Measurements from ENCODE around the gene STK11IP. TPM values are rescaled to one million over a fixed set of nuclear protein-coding genes. Genes with fewer than 3 reads are reported as not detected.
A peak's percentile ranks its signal among the peaks of the same experiment; 100 is the strongest.

Gene STK11IP
- total and polyA plus RNA-seq, 2 of the 13 experiments (the other 11 are each of a cell fraction or from before 2014, with no cell fraction given), result 12.8 to 24.0 TPM

DNA sequence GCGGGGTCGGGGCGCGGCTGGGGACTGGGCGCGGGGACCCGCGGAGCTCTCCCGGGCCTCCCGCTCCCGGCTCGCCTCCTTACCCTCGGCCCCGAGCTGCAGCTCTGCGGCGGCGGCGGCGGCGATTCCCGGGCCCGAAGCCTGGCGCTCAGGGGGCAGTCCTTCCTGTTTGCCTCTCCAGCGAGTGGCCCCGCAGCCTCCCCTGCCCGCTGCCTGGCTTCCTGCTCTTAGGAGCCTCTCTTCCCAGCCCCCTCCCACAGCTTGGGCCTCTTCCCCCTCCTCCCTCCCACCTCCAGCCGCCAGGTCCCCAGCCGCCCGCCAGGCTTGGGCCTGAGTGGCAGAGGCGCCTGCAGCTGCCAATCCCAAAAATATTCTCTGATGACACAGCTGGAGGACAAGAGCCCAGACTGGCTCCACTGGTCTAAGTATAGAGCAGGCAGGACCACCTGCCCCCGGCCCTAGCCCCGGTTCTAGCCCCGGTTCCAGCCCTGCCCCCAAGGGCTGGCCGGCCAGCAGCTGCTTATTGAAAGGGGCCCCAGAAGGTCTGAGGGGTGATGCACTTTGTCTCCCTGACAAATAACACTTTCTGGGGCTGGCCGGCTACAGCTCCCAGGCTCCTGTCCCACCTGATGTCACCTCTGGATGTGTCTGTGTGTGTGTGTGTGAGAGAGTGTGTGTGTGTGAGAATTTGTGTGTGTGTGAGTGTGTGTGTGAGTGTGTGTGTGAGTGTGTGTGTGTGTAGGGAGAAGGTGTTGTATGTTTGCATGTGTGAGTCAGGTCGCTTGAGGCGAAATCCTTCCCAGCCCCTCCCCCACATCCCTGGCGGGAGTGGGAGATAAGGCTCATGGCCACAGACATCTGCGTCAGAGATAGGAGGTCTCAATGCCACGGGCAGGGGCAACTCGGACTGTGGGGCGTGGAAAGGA is 26.1 kb upstream of the STK11IP start, which contains the start of gene OBSL1 (continued):
- TF ChIP-seq, protein P1, sequence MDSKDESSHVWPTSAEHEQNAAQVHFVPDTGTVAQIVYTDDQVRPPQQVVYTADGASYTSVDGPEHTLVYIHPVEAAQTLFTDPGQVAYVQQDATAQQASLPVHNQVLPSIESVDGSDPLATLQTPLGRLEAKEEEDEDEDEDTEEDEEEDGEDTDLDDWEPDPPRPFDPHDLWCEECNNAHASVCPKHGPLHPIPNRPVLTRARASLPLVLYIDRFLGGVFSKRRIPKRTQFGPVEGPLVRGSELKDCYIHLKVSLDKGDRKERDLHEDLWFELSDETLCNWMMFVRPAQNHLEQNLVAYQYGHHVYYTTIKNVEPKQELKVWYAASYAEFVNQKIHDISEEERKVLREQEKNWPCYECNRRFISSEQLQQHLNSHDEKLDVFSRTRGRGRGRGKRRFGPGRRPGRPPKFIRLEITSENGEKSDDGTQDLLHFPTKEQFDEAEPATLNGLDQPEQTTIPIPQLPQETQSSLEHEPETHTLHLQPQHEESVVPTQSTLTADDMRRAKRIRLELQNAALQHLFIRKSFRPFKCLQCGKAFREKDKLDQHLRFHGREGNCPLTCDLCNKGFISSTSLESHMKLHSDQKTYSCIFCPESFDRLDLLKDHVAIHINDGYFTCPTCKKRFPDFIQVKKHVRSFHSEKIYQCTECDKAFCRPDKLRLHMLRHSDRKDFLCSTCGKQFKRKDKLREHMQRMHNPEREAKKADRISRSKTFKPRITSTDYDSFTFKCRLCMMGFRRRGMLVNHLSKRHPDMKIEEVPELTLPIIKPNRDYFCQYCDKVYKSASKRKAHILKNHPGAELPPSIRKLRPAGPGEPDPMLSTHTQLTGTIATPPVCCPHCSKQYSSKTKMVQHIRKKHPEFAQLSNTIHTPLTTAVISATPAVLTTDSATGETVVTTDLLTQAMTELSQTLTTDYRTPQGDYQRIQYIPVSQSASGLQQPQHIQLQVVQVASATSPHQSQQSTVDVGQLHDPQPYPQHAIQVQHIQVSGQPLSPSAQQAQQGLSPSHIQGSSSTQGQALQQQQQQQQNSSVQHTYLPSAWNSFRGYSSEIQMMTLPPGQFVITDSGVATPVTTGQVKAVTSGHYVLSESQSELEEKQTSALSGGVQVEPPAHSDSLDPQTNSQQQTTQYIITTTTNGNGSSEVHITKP (CRISPR knock-in tag; IDR thresholded peaks at IDR 0.05; ENCODE audit: low read depth), result no peak; the same call in 1 of the 2 replicates
- TF ChIP-seq, protein P2, sequence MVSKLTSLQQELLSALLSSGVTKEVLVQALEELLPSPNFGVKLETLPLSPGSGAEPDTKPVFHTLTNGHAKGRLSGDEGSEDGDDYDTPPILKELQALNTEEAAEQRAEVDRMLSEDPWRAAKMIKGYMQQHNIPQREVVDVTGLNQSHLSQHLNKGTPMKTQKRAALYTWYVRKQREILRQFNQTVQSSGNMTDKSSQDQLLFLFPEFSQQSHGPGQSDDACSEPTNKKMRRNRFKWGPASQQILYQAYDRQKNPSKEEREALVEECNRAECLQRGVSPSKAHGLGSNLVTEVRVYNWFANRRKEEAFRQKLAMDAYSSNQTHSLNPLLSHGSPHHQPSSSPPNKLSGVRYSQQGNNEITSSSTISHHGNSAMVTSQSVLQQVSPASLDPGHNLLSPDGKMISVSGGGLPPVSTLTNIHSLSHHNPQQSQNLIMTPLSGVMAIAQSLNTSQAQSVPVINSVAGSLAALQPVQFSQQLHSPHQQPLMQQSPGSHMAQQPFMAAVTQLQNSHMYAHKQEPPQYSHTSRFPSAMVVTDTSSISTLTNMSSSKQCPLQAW (CRISPR knock-in tag; IDR thresholded peaks at IDR 0.05), result peak; percentile 77; the same call in 1 of the 2 replicates
- TF ChIP-seq NR2F2 (IDR thresholded peaks at IDR 0.05; ENCODE audit: borderline replicate concordance, low read depth), result no peak; the same call in 1 of the 2 replicates
- TF ChIP-seq, protein P3, sequence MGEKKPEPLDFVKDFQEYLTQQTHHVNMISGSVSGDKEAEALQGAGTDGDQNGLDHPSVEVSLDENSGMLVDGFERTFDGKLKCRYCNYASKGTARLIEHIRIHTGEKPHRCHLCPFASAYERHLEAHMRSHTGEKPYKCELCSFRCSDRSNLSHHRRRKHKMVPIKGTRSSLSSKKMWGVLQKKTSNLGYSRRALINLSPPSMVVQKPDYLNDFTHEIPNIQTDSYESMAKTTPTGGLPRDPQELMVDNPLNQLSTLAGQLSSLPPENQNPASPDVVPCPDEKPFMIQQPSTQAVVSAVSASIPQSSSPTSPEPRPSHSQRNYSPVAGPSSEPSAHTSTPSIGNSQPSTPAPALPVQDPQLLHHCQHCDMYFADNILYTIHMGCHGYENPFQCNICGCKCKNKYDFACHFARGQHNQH (CRISPR knock-in tag; IDR thresholded peaks at IDR 0.05), result peak; percentile 52; the same call in 1 of the 2 replicates
- TF ChIP-seq MAZ (IDR thresholded peaks at IDR 0.05; ENCODE audit: borderline replicate concordance, low read depth, low read length), result peak; percentile 85; the same call in 1 of the 2 replicates
- peak; percentile 78 for TF ChIP-seq MAZ (CRISPR knock-in tag; IDR thresholded peaks at IDR 0.05; ENCODE audit: low read depth)
- TF ChIP-seq, protein P4, sequence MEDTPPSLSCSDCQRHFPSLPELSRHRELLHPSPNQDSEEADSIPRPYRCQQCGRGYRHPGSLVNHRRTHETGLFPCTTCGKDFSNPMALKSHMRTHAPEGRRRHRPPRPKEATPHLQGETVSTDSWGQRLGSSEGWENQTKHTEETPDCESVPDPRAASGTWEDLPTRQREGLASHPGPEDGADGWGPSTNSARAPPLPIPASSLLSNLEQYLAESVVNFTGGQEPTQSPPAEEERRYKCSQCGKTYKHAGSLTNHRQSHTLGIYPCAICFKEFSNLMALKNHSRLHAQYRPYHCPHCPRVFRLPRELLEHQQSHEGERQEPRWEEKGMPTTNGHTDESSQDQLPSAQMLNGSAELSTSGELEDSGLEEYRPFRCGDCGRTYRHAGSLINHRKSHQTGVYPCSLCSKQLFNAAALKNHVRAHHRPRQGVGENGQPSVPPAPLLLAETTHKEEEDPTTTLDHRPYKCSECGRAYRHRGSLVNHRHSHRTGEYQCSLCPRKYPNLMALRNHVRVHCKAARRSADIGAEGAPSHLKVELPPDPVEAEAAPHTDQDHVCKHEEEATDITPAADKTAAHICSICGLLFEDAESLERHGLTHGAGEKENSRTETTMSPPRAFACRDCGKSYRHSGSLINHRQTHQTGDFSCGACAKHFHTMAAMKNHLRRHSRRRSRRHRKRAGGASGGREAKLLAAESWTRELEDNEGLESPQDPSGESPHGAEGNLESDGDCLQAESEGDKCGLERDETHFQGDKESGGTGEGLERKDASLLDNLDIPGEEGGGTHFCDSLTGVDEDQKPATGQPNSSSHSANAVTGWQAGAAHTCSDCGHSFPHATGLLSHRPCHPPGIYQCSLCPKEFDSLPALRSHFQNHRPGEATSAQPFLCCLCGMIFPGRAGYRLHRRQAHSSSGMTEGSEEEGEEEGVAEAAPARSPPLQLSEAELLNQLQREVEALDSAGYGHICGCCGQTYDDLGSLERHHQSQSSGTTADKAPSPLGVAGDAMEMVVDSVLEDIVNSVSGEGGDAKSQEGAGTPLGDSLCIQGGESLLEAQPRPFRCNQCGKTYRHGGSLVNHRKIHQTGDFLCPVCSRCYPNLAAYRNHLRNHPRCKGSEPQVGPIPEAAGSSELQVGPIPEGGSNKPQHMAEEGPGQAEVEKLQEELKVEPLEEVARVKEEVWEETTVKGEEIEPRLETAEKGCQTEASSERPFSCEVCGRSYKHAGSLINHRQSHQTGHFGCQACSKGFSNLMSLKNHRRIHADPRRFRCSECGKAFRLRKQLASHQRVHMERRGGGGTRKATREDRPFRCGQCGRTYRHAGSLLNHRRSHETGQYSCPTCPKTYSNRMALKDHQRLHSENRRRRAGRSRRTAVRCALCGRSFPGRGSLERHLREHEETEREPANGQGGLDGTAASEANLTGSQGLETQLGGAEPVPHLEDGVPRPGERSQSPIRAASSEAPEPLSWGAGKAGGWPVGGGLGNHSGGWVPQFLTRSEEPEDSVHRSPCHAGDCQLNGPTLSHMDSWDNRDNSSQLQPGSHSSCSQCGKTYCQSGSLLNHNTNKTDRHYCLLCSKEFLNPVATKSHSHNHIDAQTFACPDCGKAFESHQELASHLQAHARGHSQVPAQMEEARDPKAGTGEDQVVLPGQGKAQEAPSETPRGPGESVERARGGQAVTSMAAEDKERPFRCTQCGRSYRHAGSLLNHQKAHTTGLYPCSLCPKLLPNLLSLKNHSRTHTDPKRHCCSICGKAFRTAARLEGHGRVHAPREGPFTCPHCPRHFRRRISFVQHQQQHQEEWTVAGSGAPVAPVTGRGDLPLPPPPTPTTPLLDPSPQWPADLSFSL (CRISPR knock-in tag; IDR thresholded peaks at IDR 0.05), result peak; percentile 100
- 0 out of 2 replicates have a peak, but pooled peaks have one; percentile 41 for TF ChIP-seq ZZZ3 (CRISPR knock-in tag; IDR thresholded peaks at IDR 0.05; ENCODE audit: borderline replicate concordance)
- peak; percentile 62; the same call in 1 of the 2 replicates for TF ChIP-seq SAP130 (CRISPR knock-in tag; IDR thresholded peaks at IDR 0.05; ENCODE audit: low read depth)
- no peak for TF ChIP-seq XBP1 (CRISPR knock-in tag; IDR thresholded peaks at IDR 0.05)
- TF ChIP-seq MTA3 (CRISPR knock-in tag; IDR thresholded peaks at IDR 0.05), result no peak
- no peak; the same call in none of the 2 replicates for TF ChIP-seq FOXC1 (CRISPR knock-in tag; IDR thresholded peaks at IDR 0.05; ENCODE audit: borderline replicate concordance)
- peak; percentile 73 for TF ChIP-seq TAF1 (CRISPR knock-in tag; IDR thresholded peaks at IDR 0.05)
- TF ChIP-seq ZNF251 (CRISPR knock-in tag; IDR thresholded peaks at IDR 0.05), result no peak
- TF ChIP-seq HOXA9 (CRISPR knock-in tag; IDR thresholded peaks at IDR 0.05; ENCODE audit: borderline replicate concordance), result peak; percentile 95

Measured in HepG2 (cell line).